ENCODE results near the gene NRBF2. TPM values are rescaled to one million over a fixed set of nuclear protein-coding genes. Genes with fewer than 3 reads are reported as not detected.

Gene NRBF2
- total and polyA plus RNA-seq, 2 experiments from 2014 or later = 22.9 to 38.3 TPM

DNA sequence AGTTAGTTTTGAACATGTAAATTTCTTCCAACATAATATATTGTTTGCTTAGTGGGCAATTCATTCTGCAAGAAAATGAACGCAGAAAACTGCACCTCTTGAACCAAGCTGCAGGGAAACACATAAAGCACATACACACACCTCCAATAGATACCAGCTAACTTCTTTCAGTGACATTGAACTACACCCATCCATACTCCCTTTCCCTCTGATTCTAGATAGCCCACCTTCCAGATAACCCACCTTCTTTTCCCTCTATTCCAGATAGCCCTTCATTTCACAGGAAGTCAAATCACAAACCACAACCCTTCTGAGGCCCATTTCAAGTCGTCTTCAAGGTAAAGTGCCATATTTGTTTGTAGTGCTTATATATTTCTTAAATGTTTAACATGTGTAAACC lies 28.5 kb downstream of the NRBF2 start (continued):
- TF ChIP-seq, protein P1, sequence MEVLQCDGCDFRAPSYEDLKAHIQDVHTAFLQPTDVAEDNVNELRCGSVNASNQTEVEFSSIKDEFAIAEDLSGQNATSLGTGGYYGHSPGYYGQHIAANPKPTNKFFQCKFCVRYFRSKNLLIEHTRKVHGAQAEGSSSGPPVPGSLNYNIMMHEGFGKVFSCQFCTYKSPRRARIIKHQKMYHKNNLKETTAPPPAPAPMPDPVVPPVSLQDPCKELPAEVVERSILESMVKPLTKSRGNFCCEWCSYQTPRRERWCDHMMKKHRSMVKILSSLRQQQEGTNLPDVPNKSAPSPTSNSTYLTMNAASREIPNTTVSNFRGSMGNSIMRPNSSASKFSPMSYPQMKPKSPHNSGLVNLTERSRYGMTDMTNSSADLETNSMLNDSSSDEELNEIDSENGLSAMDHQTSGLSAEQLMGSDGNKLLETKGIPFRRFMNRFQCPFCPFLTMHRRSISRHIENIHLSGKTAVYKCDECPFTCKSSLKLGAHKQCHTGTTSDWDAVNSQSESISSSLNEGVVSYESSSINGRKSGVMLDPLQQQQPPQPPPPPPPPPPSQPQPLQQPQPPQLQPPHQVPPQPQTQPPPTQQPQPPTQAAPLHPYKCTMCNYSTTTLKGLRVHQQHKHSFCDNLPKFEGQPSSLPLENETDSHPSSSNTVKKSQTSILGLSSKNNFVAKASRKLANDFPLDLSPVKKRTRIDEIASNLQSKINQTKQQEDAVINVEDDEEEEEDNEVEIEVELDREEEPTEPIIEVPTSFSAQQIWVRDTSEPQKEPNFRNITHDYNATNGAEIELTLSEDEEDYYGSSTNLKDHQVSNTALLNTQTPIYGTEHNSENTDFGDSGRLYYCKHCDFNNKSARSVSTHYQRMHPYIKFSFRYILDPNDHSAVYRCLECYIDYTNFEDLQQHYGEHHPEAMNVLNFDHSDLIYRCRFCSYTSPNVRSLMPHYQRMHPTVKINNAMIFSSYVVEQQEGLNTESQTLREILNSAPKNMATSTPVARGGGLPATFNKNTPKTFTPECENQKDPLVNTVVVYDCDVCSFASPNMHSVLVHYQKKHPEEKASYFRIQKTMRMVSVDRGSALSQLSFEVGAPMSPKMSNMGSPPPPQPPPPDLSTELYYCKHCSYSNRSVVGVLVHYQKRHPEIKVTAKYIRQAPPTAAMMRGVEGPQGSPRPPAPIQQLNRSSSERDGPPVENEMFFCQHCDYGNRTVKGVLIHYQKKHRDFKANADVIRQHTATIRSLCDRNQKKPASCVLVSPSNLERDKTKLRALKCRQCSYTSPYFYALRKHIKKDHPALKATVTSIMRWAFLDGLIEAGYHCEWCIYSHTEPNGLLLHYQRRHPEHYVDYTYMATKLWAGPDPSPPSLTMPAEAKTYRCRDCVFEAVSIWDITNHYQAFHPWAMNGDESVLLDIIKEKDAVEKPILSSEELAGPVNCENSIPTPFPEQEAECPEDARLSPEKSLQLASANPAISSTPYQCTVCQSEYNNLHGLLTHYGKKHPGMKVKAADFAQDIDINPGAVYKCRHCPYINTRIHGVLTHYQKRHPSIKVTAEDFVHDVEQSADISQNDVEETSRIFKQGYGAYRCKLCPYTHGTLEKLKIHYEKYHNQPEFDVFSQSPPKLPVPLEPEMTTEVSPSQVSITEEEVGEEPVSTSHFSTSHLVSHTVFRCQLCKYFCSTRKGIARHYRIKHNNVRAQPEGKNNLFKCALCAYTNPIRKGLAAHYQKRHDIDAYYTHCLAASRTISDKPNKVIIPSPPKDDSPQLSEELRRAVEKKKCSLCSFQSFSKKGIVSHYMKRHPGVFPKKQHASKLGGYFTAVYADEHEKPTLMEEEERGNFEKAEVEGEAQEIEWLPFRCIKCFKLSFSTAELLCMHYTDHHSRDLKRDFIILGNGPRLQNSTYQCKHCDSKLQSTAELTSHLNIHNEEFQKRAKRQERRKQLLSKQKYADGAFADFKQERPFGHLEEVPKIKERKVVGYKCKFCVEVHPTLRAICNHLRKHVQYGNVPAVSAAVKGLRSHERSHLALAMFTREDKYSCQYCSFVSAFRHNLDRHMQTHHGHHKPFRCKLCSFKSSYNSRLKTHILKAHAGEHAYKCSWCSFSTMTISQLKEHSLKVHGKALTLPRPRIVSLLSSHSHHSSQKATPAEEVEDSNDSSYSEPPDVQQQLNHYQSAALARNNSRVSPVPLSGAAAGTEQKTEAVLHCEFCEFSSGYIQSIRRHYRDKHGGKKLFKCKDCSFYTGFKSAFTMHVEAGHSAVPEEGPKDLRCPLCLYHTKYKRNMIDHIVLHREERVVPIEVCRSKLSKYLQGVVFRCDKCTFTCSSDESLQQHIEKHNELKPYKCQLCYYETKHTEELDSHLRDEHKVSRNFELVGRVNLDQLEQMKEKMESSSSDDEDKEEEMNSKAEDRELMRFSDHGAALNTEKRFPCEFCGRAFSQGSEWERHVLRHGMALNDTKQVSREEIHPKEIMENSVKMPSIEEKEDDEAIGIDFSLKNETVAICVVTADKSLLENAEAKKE (CRISPR knock-in tag; IDR thresholded peaks at IDR 0.05) = no peak
- TF ChIP-seq, protein P2, sequence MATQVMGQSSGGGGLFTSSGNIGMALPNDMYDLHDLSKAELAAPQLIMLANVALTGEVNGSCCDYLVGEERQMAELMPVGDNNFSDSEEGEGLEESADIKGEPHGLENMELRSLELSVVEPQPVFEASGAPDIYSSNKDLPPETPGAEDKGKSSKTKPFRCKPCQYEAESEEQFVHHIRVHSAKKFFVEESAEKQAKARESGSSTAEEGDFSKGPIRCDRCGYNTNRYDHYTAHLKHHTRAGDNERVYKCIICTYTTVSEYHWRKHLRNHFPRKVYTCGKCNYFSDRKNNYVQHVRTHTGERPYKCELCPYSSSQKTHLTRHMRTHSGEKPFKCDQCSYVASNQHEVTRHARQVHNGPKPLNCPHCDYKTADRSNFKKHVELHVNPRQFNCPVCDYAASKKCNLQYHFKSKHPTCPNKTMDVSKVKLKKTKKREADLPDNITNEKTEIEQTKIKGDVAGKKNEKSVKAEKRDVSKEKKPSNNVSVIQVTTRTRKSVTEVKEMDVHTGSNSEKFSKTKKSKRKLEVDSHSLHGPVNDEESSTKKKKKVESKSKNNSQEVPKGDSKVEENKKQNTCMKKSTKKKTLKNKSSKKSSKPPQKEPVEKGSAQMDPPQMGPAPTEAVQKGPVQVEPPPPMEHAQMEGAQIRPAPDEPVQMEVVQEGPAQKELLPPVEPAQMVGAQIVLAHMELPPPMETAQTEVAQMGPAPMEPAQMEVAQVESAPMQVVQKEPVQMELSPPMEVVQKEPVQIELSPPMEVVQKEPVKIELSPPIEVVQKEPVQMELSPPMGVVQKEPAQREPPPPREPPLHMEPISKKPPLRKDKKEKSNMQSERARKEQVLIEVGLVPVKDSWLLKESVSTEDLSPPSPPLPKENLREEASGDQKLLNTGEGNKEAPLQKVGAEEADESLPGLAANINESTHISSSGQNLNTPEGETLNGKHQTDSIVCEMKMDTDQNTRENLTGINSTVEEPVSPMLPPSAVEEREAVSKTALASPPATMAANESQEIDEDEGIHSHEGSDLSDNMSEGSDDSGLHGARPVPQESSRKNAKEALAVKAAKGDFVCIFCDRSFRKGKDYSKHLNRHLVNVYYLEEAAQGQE (IDR thresholded peaks at IDR 0.05; ENCODE audit: unreplicated experiment) = no peak
- TF ChIP-seq NANOG (IDR thresholded peaks at IDR 0.05; ENCODE audit: borderline replicate concordance) = no peak
- TF ChIP-seq EZH2 (IDR thresholded peaks at IDR 0.05; ENCODE audit: low read depth, unreplicated experiment) = no peak

- no peaks in the 10 kb centered on the region for H4K20me1 ChIP-seq (replicated peaks; ENCODE audit: insufficient read depth)
- peaks cover 5% of the 10 kb centered on the region for H3K4me1 Mint-ChIP-seq
- H3K27ac ChIP-seq (ENCODE audit: low read depth) = no peak overlapping the region
- H3K4me1 ChIP-seq (ENCODE audit: insufficient read depth) = no peaks in the 10 kb centered on the region
- no peaks in the 10 kb centered on the region for H3K9me2 ChIP-seq (ENCODE audit: insufficient read depth)
- no peak overlapping the region for H2AFZ ChIP-seq
- no peak overlapping the region for H3K4me2 ChIP-seq
- no peak overlapping the region for H3K4me3 Mint-ChIP-seq
- H3K27me3 Mint-ChIP-seq (ENCODE audit: insufficient read depth, low read depth, poor library complexity) = peaks cover 6% of the 10 kb centered on the region
- H3K36me3 Mint-ChIP-seq (ENCODE audit: low read depth) = peaks cover 14% of the 10 kb centered on the region; the same call in 2 of the 3 replicates
- no peaks in the 10 kb centered on the region for H3K27me3 ChIP-seq (ENCODE audit: insufficient read depth)
- no peak overlapping the region for H3K27ac Mint-ChIP-seq
- H3K36me3 ChIP-seq (ENCODE audit: insufficient read depth) = no peaks in the 10 kb centered on the region; the same call in 1 of the 2 replicates
- no peak for DNase-seq (ENCODE audit: low spot score)
- ATAC-seq = no peak
- no peaks in the 10 kb centered on the region; the same call in 2 of the 3 replicates for H3K9me3 Mint-ChIP-seq
- no peaks in the 10 kb centered on the region for H3K79me2 ChIP-seq (replicated peaks; ENCODE audit: insufficient read depth)
- H3K4me3 ChIP-seq = no peak overlapping the region
- H3F3A ChIP-seq (replicated peaks; ENCODE audit: low read depth) = 0 out of 2 replicates have a peak, but pooled peaks cover 4% of the 10 kb centered on the region
- TF ChIP-seq NANOG (IDR thresholded peaks at IDR 0.05; ENCODE audit: borderline replicate concordance) = no peak
- no peak for TF ChIP-seq EZH2 (IDR thresholded peaks at IDR 0.05; ENCODE audit: low read depth, unreplicated experiment)
- no peak for TF ChIP-seq ZNF331 (CRISPR knock-in tag; IDR thresholded peaks at IDR 0.05; ENCODE audit: low read depth)
- 0 out of 2 replicates have a peak, but pooled peaks have one; percentile 12 for TF ChIP-seq POLR2AphosphoS5 (IDR thresholded peaks at IDR 0.05; ENCODE audit: low read depth)
- TF ChIP-seq, protein P2 (IDR thresholded peaks at IDR 0.05; ENCODE audit: unreplicated experiment) = no peak
- TF ChIP-seq, protein P3, sequence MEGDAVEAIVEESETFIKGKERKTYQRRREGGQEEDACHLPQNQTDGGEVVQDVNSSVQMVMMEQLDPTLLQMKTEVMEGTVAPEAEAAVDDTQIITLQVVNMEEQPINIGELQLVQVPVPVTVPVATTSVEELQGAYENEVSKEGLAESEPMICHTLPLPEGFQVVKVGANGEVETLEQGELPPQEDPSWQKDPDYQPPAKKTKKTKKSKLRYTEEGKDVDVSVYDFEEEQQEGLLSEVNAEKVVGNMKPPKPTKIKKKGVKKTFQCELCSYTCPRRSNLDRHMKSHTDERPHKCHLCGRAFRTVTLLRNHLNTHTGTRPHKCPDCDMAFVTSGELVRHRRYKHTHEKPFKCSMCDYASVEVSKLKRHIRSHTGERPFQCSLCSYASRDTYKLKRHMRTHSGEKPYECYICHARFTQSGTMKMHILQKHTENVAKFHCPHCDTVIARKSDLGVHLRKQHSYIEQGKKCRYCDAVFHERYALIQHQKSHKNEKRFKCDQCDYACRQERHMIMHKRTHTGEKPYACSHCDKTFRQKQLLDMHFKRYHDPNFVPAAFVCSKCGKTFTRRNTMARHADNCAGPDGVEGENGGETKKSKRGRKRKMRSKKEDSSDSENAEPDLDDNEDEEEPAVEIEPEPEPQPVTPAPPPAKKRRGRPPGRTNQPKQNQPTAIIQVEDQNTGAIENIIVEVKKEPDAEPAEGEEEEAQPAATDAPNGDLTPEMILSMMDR (conservative IDR thresholded peaks at IDR 0.05; ENCODE audit: low read depth in 2 of 2) = no peak
Observed at GRCh38 chr10:63164166-63164623, 31.1 kb downstream of the NRBF2 start.
